G401 (cell line): Measurements from ENCODE around the gene KRTAP9-6. TPM values are rescaled to one million over a fixed set of nuclear protein-coding genes. Genes with fewer than 3 reads are reported as not detected.
"Not testable (repeated sequence)": the region's sequence is repeated elsewhere in the genome, so short reads cannot be mapped to it uniquely, and the experiment has no call there.

Experiments used
- DNase-seq: peaks from one replicate; pipeline ENCODE4 v3.0.0-alpha.2; 2015; ENCODE audit warnings: low spot score
- in situ Hi-C: cut with HindIII; loops from 2 replicates; pipeline ENCODE4 v1.10.0; 2016; ENCODE audit warnings: low sequenced_read_pairs, mixed read lengths
- total RNA-seq: library from RNA; depleted of rRNA; stranded (reverse); fragments of >200 nt; shearing (Covaris generic); gene quantifications from 2 replicates; pipeline ENCODE4 v1.2.3, GENCODE V29; 2014

The KRTAP9-6 gene
- total RNA-seq, 1 experiment from 2014 or later, result not detected

DNA sequence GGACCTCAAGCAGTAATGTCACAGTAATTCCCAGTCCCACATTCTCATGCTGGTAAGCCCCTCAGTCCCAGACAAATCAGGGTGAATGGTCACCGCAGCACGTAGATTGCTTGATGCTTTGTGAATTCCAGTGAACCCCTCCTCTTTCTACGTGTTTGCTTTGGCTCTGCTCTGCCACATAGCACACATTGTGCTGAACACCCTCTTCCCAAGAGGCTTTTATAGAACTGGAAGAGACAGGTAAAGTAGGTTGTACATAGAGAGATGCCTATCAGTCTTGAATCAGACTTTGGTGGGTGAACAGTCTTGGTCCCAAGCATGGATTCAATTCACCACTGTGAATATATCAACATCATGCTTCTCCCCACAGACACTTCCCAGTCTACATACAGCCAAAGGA, 579 bp upstream of the KRTAP9-6 start:
- no peak for DNase-seq
- in situ Hi-C loops, result no loop called here

DNA sequence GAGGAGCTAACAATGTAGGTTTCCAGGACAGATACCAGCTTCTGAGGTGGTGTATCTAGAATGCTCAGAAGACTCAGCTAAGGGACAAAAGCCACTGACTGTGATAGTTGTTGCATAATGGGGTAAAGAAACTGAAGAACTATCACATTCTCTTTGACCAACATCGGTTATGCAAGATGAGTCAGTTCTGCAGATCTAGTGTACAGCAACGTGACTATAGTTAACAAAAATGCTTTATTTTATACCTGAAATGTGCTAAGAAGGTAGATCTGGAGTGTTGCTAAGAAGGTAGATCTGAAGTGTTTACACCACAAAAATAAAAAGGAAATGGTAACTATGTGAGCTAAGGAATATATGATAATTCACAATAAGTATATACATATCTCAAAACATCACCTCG, 2.5 kb downstream of the KRTAP9-6 start:
- DNase-seq, result no peak
- in situ Hi-C loops, result no loop called here

DNA sequence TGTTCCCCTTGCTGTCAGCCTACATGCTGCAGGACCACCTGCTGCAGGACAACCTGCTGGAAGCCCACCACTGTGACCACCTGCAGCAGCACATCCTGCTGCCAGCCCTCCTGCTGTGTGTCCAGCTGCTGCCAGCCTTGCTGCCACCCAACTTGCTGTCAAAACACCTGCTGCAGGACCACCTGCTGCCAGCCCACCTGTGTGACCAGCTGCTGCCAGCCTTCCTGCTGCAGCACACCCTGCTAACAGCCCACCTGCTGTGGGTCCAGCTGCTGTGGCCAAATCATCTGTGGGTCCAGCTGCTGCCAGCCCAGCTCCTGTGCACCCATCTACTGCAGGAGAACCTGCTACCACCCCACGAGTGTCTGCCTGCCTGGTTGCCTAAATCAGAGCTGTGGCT, 6.1 kb downstream of the KRTAP9-6 start:
- in situ Hi-C loops, DNase-seq: not testable (repeated sequence)

DNA sequence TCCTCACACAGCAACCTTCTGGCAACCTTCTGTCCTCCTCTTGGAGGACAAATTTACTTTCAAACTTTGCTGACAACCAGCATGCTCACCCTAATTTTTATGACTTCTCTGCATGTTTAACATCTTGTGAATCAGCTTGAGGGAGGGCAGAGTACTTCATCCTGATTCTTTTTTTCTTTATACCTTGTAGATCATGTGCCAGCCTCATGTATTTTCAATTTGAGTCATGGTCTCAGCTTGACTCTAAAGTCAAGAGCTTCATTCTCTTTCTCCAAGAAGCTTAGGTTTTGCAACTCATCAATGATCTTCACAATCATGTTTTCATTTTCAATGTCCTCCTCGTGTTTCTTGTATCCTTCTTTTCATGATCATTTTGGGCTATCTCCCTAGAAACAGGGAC, 6.7 kb downstream of the KRTAP9-6 start:
- no peak for DNase-seq
- in situ Hi-C loops, result no loop called here

DNA sequence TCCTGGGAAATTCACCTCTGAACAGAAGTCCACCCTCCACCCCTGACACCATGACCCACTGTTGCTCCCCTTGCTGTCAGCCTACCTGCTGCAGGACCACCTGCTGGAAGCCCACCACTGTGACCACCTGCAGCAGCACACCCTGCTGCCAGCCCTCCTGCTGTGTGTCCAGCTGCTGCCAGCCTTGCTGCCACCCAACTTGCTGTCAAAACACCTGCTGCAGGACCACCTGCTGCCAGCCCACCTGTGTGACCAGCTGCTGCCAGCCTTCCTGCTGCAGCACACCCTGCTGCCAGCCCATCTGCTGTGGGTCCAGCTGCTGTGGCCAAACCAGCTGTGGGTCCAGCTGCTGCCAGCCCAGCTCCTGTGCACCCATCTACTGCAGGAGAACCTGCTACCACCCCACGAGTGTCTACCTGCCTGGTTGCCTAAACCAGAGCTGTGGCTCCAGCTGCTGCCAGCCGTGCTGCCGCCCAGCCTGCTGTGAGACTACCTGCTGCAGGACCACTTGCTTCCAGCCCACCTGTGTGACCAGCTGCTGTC, 10.5 kb downstream of the KRTAP9-6 start, which contains the start of gene KRTAP9-7:
Gene KRTAP9-7, plus strand, starts transcription at position 51 of the 543 bp plus-strand sequence. Its CDS starts 0 bp downstream, at position 51.
- in situ Hi-C loops, DNase-seq: not testable (repeated sequence)

DNA sequence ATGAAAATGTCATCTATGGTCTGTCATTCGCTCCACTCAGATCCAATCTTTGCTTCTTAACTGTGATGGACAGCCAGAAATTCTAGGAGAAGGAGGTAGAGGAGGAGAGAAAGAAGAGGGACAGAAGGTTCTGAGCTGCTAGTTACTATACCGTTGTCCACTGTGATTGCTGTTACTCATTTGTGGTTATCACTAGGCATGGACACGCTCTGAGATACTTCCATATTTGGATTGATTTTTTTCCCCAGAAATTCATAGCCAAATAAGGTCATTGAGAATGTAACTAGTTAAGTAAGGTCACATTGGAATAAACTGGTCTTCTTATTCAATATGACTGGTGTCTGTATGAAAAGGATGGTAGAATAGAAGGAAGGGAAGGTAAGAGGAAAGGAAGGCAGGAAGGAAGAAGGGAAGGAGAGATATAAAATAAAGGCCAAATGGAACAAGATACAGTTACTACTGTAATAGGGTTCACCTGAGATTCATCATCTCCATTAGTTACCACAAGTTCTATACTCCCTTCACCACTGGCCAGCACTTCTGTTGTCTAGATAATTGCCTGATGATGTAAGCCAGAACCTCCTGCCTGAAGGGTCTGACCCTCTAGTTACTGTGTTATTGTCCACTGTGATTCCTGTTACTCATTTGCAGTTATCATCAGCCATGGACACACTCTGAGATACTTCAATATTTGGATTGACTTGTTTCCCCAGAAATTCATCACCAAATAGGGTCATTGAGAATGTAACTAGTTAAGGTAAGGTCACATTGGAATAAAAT, 13.2 kb downstream of the KRTAP9-6 start:
- no peak for DNase-seq
- in situ Hi-C loops, result no loop called here

DNA sequence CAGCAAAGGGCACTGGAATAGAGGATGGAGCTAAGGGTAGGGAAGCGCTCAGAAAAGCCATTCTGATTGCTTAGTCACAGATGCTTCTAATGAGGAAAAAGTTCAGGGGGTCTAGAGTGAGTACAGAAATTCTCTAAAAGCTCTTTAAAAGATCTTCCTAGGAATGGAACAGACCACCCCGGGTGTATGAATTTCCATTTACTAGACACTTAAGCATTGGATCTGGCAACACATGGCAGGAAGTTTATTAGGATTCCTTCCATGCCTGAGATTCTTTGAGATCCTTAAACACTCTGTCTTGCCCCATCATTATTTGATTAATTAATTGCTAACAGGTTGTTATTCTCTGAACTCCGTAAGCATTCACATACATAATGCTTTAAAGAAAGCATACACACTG, 18.9 kb downstream of the KRTAP9-6 start:
- in situ Hi-C loops, result no loop called here
- no peak for DNase-seq

DNA sequence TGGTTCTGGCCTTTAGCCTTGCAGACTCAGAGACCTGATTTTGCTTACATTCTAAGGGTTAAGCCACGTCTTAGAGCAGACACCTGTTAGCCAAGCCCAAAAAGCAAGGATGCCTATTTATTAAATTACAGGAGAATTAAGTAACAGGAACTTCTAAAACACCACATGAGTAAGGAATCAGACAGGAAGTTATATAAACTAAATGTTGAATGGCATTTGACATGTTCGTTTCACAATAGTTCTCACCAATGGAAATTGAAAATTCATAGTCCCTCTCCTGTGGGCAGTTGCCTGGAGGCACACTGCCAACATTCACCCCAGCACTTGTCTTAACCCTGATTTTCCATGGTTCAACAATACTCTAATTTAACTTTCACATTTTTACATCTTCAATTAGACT, 19.4 kb downstream of the KRTAP9-6 start:
- in situ Hi-C loops, result no loop called here
- no peak for DNase-seq

DNA sequence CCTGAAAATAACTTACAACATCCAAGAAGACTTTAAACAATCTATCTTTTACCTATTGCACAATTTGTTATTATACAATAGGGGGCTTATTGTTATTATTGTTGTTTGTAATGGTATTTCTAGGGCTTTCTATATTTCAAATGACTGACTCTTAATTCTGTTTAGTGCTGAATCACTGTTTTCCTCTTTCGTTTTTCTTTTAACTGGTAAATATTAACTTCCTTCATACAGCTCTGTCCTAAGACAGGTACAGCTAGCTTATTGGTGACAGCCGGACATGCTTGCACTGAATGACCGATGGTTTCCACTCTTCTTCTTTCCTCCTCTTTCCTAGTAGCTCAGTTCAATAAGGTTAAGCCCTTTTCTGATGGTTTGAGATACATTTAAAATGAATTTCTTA, 21.9 kb downstream of the KRTAP9-6 start:
- in situ Hi-C loops, result no loop called here
- DNase-seq, result no peak

DNA sequence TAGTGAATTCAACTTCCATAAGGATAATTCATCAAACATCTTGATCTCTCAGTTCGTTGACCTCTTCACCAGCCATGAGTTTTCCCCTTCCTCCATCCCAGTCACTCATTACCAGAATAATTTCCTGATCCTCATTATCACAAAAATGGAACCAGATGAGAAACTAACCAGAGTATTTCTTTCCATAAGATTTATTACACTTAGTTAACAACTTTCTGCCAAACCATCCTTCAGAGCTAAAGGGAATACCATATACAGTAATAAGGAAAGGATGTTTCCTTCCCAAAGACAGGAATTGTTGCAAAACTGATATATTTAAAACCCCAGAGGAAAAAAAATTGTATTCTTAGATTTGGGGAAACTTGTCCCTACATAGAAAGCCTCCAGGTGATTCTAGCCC, 28.8 kb downstream of the KRTAP9-6 start:
- in situ Hi-C loops, result no loop called here
- DNase-seq, result no peak

DNA sequence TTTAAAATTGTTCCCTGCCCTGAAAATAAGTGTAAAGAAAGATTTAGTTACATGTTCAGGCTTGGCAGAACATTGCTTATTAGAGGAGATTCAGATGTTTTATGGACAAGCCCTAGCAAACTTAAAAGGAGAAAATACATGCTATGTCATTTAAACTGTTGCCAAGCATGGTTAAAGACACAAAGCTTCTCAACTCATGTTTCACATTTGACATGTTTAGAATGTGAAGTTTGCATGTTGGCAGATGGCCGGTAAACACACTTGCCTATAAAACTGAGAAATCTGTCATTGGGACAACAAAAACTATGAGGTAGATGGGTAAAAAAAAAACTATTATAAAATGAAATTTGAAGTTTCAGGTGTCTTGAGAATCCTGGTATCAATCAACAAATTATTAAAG, 31.7 kb downstream of the KRTAP9-6 start:
- no peak for DNase-seq
- in situ Hi-C loops, result no loop called here

DNA sequence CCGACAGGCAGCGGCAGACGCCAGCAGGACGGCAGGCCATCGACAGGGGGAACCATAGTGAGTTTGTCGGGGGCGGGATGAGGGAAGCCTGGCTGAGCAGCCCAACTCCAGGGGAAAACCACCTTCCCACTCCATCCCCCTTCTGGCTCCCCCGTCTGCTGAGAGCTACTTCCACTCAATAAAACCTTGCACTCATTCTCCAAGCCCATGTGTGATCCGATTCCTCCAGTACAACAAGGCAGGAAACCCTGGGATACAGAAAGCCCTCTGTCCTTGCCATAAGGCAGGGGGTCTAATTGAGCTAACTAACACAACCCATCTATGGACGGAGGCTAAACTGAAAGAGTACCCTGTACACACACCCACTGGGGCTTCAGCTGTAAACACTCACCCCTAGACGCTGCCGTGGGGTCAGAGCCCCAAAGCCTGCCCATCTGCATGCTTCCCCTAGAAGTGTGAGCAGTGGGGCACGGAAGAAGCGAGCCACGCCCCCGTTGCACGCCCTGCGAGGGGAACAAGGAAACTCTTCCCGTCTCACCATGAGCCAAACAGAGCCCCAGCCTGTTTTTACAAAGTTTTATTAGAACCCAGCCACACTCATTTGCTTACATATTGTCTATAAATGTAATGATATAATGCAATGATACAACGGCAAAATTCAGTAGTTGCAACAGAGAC, 33.4 kb downstream of the KRTAP9-6 start:
- in situ Hi-C loops, result no loop called here
- DNase-seq, result no peak

DNA sequence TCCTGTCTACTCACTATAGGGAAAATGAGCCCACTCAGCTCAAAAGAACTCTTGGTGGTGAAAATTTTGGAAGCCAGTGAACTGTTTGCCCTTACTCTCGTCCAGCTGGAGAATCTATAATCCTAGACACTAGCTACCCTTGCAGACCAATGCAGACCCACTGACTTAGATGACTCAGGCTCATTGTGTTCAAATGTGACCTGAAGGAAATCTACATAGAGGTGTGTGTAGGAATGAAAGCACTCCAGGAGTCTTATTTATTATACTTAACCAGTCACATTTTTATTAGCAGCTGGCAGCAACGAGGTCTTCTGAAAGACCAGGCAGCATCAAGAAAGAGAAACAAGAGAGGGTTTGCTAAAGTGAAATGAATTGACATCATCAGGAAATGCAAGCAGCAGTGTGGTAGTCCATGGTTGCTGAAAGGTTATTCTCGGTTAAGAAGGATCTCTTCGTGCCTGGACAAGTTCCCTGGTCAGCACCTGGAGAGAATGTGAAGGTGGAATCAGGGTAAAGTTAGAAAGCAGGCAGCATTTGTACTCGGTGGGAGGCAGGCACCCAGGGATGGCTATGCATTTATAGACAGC, 36.1 kb downstream of the KRTAP9-6 start:
- in situ Hi-C loops, result no loop called here
- DNase-seq, result no peak

DNA sequence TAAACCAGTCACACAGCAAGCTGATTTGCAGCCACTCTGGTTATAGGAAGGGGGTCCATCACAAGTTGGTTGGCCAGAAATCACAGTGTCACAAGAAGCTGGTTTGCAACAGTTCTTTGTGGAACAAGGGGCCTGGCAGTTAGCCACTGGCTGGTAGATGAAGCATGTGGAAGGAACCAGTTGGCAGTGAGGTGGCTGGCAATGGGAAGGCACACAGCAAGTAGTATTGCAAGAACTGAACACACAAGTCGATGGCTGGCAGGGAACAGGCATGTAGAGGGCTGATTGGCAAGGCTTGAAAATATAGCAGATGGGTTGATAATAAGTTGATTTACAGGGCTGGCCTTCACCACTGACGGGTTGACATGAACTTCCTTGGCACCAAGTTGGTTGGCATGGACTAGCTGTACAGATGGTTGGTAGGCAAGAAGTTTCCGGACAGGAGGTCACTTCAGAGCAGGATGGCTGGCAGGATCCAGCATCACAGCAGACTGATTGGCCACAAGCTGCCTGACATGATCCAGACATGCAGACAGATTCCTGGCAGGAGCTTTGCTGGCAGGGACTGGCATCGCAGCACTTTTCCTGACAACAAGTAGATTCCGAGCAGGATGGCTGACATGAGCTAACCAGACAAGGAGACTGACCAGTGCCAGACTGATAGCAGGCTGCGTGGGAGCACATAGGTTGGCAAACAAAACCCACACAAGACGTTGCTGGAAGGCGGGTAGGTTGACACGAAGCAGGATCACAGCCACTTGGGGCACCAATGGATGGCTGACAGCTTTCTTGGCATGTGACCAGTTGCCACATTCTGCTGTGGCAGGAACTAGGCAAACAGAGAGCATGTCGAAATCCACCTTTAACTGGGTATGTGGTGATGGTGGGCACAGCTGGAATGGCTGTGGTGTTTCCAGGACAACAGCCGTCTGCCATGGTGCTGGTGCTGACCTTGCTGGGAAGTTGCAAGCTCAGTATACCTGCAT, 37.0 kb downstream of the KRTAP9-6 start, which contains the start of gene KRTAP29-1:
Gene KRTAP29-1, minus strand, starts transcription at position 936 of the 986 bp plus-strand sequence. Its CDS starts 0 bp downstream, at position 936.
- in situ Hi-C loops, result no loop called here
- DNase-seq, result peak; percentile 99

DNA sequence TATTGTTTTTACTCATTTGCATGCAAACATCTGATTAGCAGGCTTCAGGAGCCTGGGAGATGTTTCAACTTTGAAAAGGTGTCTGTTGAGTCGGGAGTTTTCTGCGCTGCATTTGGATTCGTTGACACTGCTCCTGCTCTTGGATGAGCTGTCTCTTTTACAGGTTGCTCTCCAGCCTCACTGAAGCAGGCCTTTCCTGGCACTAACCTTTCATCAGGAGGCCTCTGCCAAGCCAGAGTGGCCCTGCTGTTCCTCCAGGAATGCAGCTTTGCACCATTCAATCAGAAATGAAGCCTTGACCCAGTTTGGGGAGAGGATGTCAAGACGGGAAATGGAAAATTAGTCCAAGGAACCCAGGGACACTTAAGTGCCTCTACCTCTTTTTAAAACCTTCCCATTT, 37.8 kb downstream of the KRTAP9-6 start:
- in situ Hi-C loops, result no loop called here
- peak; percentile 80 for DNase-seq

DNA sequence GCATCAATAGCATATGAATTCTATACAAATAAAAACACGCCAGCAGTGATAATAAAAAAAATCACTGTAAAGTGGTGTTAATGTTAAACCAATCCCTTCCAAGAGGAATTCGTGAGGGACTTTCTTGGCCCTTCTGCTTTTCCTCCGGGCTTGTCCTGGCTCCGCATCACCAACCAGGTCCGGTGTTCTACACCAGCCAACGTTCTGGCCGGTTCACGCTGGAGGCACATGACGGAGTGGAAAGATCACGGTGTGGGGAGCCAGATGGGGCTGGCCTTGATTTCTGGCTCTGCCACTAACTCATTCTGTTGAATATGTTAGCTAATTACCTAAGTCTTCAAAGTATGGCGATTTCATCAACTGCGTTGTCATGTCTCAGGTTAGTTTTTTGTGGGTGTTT, 38.9 kb downstream of the KRTAP9-6 start:
- in situ Hi-C loops, result no loop called here

DNA sequence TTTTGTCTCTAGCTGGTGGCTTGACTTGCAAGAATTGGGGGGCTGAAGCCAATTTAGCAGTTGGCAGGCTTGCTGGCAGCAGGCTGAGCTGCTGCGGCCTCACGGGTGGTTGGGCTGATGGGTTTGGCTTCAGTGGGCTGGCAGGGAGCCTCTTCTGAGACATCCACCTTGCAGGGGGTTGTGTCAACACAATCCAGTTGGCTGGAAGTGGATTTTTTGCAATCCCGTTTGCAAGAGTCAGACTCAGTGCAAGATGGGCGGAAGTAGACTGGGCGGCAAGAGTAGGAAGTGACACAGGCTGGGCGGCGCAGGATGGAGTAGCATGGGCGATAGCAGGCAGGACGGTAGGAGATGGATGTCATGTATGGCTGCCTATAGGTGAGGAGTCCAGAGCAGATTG, 42.5 kb downstream of the KRTAP9-6 start:
- DNase-seq, result peak; percentile 91
- in situ Hi-C loops, result no loop called here

More for the DNA sequence above, 38.9 kb downstream of the KRTAP9-6 start:
- DNase-seq, result peak; percentile 48

DNA sequence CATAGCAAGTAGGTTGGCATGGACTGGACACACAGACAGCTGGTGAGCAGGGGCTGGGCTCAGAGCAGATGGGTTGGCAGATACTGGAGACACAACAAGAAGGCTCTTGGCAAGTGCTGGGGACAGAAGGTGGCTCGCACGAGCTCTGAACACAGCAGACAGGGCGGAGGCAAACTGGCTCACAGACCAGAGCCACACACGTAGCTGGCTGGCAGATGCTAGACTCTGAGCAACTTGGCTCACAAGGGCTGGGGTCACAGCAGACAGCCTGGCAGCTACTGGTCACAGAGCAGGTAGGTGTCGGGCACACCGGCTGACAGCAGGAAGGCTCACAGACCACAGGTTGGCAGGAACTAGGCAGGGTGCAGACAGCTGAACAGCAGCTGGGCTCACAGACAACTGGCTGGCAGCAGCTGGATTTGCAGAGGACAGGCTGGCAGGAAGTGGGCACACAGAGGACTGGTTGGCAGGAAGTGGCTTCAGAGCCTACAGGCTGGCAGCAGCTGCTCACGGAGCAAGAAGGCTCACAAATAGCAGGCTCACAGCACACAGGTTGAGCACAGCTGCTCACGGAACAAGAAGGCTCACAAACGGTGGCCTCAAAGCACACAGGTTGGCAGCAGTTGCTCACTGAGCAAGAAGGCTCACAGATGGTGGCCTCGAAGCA, 43.2 kb downstream of the KRTAP9-6 start:
- peak; percentile 94 for DNase-seq
- in situ Hi-C loops, result no loop called here
